ENCODE measurements around the gene SYNE2.
"Not testable (repeated sequence)": the region's sequence is repeated elsewhere in the genome, so short reads cannot be mapped to it uniquely, and the experiment has no call there.

SYNE2 gene, protein sequence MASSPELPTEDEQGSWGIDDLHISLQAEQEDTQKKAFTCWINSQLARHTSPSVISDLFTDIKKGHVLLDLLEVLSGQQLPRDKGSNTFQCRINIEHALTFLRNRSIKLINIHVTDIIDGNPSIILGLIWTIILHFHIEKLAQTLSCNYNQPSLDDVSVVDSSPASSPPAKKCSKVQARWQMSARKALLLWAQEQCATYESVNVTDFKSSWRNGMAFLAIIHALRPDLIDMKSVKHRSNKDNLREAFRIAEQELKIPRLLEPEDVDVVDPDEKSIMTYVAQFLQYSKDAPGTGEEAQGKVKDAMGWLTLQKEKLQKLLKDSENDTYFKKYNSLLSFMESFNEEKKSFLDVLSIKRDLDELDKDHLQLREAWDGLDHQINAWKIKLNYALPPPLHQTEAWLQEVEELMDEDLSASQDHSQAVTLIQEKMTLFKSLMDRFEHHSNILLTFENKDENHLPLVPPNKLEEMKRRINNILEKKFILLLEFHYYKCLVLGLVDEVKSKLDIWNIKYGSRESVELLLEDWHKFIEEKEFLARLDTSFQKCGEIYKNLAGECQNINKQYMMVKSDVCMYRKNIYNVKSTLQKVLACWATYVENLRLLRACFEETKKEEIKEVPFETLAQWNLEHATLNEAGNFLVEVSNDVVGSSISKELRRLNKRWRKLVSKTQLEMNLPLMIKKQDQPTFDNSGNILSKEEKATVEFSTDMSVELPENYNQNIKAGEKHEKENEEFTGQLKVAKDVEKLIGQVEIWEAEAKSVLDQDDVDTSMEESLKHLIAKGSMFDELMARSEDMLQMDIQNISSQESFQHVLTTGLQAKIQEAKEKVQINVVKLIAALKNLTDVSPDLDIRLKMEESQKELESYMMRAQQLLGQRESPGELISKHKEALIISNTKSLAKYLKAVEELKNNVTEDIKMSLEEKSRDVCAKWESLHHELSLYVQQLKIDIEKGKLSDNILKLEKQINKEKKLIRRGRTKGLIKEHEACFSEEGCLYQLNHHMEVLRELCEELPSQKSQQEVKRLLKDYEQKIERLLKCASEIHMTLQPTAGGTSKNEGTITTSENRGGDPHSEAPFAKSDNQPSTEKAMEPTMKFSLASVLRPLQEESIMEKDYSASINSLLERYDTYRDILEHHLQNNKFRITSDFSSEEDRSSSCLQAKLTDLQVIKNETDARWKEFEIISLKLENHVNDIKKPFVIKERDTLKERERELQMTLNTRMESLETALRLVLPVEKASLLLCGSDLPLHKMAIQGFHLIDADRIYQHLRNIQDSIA (N-terminal part only)

DNA sequence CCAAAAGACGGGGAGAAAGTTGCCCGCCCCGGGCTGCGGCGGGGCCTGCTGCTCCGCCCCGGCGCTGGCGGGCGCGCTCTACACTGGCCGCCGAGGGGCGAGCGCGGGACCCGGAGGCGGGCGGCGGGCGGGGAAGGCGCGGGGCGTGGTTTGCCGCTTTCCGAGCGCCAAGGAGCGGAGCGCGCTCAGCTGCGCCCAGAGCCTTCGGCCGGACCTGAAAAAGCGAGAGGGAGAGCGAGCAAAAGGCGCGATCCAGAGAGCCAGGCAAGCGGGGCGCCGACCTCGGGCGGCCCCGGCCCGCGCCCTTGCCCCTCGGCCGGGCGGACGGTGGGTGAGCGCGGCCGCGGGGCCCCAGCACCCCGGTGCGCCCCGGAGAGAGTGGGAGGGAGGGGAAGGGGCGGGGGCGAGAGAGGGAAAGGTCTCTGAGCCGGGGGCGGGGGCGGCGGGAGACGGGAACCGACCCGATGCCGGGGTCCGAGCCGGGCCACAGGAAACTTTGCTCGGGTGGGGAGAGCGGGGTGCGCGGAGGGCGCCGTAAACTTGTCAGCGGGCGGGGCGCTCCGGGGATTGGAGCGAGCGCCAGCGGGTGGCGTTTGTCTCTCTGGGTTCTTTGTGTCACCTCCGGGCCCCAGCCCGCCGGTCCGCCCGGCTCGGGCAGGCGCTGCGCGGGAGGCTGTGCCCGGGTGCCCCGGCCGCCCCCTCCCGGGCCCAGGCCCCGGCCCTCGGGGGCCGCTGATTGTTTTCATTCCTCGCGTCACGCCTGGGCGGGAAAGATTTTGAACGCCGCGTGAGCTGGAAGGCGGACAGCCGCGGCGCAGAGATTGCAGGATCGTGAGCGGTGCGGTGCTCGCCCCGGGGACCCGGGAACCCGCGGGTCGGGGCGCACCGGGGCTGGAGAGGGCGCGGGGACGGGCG lies at the start of gene SYNE2:
Gene SYNE2 (plus strand): TSS at position 188 of the 915 bp plus-strand sequence. CDS start 56,145 bp downstream, outside the sequence.
- peak; percentile 70 for DNase-seq (ENCODE audit: low read depth)

DNA sequence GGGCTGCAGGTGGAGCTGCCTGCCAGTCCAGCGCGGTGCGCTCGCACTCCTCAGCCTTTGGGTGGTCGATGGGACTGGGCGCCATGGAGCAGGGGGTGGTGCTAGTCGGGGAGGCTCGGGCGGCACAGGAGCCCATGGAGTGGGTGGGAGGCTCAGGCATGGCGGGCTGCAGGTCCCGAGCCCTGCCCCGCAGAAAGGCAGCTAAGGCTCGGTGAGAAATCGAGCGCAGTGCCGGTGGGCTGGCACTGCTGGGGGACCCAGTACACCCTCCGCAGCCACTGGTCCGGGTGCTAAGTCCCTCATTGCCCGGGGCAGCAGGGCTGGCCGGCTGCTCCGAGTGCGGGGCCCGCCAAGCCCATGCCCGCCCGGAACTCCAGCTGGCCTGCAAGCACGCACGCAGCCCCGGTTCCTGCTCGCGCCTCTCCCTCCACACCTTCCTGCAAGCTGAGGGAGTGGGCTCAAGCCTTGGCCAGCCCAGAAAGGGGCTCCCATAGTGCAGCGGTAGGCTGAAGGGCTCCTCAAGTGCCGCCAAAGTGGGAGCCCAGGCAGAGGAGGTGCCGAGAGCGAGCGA lies 49.5 kb upstream of the SYNE2 start:
- not testable (repeated sequence) for DNase-seq (ENCODE audit: low read depth)

DNA sequence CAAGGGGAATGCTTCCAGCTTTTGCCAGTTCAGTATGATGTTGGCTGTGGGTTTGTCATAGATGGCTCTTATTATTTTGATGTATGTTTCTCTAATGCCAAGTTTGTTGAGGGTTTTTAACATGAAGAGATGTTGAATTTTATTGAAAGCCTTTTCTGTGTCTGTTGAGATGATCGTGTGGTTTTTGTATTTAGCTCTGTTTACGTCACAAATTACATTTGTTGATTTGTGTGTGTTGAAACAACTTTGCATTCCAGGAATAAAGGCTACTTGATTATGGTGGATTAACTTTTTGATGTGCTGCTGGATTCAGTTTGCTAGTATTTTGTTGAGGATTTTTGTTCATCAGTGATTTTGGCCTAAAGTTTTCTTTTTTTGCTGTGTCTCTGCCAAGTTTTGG lies 46.7 kb upstream of the SYNE2 start:
- DNase-seq (ENCODE audit: low read depth): not testable (repeated sequence)

DNA sequence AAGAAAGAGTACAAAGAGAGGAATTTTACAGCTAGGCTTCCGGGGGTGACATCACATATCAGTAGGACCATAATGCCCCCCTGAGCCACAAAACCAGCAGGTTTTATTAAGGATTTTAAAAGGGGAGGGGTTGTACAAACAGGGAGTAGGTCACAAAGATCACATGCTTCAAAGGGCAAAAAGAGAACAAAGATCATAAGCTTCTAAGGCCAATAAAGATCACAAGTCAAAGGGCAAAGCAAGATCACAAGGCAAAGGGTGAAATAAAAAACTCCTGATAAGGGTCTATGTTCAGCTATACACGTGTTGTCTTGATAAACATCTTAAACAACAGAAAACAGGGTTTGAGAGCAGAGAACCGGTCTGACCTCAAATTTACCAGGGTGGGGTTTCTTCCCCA lies 41.1 kb upstream of the SYNE2 start:
- not testable (repeated sequence) for DNase-seq (ENCODE audit: low read depth)

DNA sequence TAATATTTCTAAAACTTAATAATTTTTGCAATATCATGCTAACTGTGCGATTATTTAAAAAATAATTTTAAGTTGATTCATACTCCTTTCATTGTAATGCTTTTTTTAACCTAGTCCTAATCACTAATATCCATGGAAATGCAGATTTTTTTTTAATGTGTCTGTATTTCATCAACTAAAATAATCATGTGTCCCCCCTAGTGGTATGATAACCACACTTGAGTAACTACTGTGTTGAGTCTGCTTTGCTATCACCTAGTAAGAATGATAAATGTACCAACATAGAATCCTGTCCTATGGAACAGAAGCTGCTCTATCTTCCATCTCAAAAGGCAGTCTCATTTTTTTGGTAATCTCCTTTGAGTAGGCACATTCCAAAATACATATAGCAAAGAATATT lies 19.1 kb upstream of the SYNE2 start:
- no peak for DNase-seq (ENCODE audit: low read depth)

DNA sequence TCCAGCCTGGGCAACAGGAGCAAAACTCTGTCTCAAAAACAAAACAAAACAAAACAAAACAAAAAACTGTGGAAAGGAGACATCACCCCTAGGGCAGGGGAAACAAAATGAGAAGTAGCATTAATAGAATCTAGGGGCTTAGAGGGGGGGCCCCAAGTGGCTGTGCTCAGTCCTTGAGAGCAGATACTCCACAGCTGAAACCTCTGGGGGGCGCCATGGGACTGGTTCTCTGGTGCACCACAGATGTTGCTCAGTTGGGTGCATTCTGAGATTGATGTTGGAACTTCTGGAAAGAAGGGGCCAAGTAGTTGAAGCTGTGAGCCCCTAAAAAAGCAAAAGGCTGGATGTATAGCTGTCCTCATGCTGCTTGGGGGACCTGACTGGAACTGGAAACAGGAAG lies 11.8 kb upstream of the SYNE2 start:
- DNase-seq (ENCODE audit: low read depth): no peak

DNA sequence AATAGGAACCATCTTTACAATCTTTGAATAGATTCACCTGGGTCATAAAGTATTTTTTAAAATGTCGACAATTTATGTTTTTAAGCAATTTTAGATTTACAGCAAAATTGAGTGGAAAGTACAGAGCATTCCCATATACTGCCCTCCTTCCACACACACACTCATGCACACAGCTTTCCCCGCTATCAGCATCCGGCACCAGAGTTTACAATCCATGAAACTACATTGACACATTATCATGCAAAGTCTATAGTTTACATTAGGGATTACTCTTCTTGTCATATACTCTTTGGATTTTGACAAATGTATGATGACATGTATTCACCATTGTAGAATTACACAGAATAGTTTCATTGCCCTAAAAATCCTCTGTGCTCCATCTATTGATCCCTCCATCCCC lies 9.0 kb upstream of the SYNE2 start:
- no peak for DNase-seq (ENCODE audit: low read depth)

DNA sequence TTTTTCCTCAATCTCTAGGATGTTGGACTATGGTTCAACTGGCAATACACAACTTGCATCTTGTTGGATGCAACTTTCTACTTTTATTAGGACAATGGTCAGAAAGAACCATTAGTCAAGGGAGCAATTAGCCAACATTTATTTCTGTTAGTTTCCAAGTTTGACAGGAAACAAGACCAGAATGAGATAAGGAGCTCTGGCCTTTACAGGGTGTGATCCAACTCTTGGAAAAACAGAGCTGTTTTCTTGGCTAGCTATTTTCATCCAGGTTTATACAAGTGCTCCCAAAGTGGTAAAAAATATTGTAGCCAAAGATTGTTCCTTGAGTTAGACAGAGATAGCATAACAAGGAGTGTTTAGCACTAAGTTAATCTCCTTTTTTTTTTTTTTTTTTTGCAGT lies 3.9 kb upstream of the SYNE2 start:
- no peak for DNase-seq (ENCODE audit: low read depth)

DNA sequence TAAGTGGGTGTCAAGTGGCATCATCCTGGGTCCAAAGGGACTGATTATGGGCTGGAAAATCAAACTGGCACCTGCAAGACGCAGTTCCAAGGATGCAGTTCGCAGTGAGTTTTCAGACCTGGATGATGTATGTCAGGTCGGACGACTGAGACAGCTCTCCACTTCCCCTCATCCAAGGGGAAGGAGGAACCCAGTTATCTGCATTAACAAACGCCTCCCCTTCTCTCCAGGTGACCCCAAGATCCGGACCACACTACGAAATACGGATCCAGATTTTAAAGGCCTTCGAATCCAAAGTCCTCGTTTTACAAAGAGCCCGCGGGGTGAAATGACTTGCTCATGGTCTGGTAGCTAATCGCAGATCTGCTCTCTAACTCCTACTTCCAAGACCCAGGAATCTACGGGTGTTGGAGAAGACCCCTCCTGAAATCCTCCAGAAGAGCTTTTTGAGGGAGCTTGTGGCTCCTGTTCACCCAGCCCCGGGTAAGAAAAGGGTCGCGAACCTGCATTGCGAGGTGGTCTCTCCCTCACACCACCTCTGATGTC lies 460 bp upstream of the SYNE2 start:
- DNase-seq (ENCODE audit: low read depth): no peak

DNA sequence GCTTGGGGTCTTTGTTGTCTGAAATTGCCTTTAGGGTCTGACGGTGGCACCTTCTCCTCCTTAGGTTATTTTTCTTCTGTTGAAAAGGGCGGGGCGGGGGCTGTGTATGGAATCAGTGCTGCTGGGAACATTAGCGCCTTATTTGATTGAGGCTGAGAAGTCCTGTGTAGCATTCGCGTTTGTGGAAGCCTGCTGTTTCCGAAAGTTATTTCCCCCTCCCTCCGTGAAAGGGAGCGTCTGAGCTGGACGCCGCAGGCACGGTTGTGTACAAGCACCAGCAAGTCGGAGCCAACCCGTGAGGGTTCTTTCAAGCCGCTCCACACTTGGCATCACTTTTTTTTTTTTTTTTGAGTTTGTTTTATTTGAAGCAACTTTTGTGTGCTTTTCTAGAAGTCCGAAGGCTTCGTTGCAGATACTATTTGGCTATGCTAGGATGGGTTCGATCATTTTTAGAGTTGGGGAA lies 1.1 kb downstream of the SYNE2 start:
- peak; percentile 55 for DNase-seq (ENCODE audit: low read depth)

DNA sequence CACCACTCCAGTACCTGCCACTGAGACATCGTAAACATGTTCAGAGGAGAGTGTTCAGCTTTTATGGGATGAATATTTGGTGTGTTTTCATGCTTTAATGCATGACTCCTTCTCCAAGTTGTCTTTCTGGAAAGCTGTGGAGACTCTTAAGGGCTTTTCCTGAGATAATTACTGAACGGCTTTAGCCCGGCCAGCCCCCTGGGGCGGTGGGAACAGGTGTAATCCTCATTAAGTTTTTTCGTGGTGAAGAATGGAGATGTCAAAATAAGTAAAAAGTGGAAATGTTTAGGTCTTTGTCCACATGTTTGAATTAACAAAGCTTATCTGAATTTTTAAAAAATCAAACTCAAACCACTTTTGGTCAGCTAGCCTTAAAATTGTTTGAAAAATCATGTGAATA lies 1.5 kb downstream of the SYNE2 start:
- DNase-seq (ENCODE audit: low read depth): no peak

DNA sequence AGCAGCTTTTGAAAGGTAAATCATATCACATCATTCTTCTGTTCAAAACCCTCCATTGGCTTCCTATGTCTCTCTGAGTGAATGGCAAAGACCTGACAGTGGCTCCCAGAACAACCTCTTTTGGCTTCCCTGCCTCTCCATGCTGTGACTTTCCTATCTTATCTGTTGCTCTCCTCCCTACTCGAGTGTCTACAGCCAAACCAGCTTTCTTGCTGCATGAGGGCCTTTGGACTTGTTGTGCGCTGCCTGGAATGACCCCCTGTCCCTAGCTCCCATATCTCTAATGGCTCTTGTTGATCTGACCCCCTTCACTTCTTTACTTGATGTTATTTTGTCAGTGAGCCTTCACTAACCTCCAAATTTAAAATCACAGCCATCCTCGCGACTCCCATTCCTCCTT lies 2.5 kb downstream of the SYNE2 start:
- no peak for DNase-seq (ENCODE audit: low read depth)

DNA sequence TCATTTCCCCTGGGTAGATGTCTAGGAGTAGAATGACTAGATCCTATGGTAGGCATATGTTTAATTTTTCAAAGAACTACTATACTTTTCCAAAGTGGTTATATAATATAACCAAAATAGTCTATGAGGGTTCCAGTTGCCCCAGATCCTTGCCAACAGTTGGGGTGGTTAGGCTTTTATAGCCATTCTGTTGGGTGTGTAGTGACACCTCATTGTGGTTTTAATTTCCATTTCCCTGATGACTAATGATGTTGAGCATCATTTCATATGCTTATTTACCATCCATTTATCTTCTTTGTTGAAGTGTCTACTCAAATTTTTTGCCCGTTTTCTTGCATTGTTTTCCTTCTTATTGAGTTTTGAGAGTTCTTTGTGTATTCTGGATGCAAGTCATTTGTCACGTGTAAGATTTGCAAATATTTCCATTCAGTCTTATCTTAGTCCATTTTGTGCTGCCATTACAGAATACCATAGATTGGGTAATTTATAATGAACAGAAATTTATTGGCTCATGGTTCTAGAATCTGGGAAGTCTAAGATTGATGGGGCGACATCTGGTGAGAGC lies 4.7 kb downstream of the SYNE2 start:
- DNase-seq (ENCODE audit: low read depth): no peak

DNA sequence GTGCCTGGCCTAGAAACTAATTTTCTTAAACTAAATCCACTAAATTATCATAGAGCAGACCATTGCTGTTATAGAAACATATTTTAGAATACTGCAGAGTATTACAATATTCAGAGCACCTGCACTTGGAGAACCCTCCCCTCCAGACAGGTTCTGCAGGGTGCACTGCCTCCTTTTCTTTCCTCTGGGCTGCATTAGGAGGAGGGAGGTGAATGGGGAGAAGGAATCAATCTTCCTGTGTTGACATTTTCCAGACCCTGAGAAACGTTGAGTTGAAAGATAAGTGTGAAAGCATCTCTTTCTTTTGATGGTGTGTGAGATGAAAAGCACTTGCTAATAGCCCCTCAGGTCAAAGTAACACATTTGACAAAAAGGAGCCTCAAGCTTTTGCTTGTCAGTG lies 7.3 kb downstream of the SYNE2 start:
- DNase-seq (ENCODE audit: low read depth): no peak

DNA sequence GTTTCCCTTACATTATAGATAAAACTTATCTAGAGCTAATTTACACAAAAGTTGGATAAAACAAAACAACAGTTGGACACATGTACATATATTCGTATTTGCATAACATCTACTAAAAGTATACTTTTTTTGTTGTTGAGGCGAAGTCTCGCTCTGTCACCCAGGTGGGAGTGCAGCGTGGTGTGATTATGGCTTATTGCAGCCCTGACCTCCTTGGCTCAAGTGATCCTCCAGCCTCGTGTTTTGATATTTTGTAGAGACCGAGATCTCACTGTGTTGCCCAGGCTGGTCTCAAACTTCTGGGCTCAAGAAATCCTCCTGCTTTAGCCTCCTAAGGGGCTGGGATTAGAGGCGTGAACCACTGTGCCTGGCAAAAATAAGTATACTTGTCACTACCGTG lies 9.4 kb downstream of the SYNE2 start:
- DNase-seq (ENCODE audit: low read depth): no peak

DNA sequence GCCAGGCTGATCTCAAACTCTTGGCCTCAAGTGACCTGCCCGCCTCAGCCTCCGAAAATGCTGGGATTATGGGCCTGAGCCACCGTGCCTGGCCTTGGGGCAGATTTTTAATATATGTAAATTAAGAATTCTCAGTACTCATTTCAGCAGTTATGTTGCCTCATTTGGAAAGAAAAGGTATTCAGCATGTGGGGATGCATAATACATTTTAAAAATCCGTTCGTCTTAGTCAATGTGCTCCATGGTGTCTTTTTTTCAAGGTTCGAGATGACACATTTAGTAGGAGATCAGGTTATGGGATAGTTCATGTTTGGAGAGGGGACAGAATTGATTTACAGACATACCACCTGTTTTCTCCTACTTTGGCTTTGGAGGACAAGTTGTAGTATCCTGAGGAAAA lies 10.2 kb downstream of the SYNE2 start:
- DNase-seq (ENCODE audit: low read depth): no peak

DNA sequence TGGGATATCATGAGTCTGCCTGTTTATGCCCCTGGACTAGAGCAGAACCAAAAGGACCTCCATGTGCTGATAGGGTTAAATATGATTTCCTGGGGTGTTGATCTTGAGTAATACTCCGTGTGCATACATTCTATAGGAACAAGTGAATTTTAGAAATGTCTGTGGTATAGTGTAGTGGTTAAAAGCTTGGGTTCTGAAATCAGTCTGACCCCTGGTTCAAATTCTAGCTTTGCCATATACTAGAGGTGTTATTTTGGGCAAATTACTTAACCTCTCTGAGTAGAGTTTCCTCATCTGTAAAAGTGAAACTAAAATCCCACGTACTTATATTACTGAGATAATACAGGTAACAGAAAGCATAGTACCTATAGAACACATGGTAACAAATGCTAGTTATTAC lies 12.0 kb downstream of the SYNE2 start:
- not testable (repeated sequence) for DNase-seq (ENCODE audit: low read depth)

DNA sequence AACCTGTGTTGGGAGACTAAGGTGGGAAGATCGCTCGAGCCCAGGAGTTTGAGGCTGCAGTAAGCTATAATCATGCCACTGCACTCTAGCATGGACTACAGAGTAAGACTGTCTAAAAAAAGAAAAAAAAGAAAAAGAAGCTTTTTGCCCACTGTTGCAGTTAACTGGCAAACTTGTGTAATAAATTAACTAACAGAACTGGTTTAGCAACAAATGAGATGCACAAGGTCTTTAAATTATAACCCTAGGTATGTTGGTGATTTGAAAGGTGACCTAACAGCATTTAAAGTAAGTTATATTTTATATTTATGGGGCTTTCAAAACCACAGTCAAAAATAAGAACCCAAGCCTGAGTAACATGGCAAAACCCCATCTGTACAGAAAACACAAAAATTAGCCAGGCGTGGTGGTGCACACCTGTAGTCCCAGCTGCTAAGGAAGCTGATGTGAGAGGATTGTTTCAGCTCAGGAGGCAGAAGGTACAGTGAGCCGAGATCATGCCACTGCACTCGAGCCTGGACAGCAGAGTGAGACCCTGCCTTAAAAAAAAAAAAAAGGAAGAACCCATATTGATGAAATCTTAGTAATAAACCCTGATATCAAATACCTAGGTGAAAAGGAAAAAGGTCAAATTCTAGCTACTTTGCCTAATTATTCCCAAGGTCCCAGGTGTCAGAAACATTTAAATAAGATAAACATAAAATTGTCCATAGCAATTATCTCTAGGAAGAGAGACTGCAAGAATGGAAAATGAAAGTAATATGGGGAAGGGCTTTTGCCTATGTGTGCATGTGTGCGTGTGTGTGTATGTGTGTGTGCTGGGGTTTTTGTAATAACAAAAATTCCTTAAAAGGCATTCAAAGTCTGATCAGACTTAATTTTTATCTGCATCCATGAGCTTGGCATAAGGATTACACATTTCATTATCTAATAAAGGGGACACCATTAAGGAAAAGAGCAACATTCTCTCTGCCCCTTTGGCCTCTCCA lies 15.4 kb downstream of the SYNE2 start:
- DNase-seq (ENCODE audit: low read depth): no peak
